GM23338 (cell line): ENCODE data around the gene EMD. TPM values are rescaled to one million over a fixed set of nuclear protein-coding genes. Genes with fewer than 3 reads are reported as not detected.
A peak's percentile ranks its signal among the peaks of the same experiment; 100 is the strongest.

ENCODE experiments used
- ATAC-seq: fragments of 200-7000 bp; cut with Tn5 transposase; 3 replicates; pipeline ENCODE4 v1.9.1; 2020
- DNase-seq: peaks from one replicate; pipeline ENCODE4 v3.0.0-alpha.2; 2015; ENCODE audit warnings: low spot score
- H2AFZ ChIP-seq: fragments of 200-600 bp; sonication (generic); 2 replicates; pipeline ENCODE4 v1.8.0; 2016; ENCODE audit warnings: antibody characterized with exemption, mild to moderate bottlenecking, moderate library complexity
- H3F3A ChIP-seq: fragments of 200-600 bp; sonication (generic); replicated peaks from 2 replicates; pipeline ENCODE4 v1.8.0; 2017; ENCODE audit warnings: antibody characterized with exemption, mixed run types, low read depth
- H3K27ac ChIP-seq: fragments of 200-600 bp; sonication (generic); 2 replicates; pipeline ENCODE4 v1.6.1; 2016; ENCODE audit warnings: low read depth
- H3K27me3 ChIP-seq: fragments of 200-600 bp; sonication (generic); 2 replicates; pipeline ENCODE4 v1.8.0; 2016; ENCODE audit warnings: mild to moderate bottlenecking, mixed run types, moderate library complexity; ENCODE audit not compliant: insufficient read depth
- H3K36me3 ChIP-seq: fragments of 200-600 bp; sonication (generic); 2 replicates; pipeline ENCODE4 v1.8.0; 2016; ENCODE audit warnings: mild to moderate bottlenecking; ENCODE audit not compliant: insufficient read depth
- H3K4me1 ChIP-seq: fragments of 200-600 bp; sonication (generic); 2 replicates; pipeline ENCODE4 v1.8.0; 2016; ENCODE audit warnings: mild to moderate bottlenecking, moderate library complexity; ENCODE audit not compliant: insufficient read depth
- H3K4me2 ChIP-seq: fragments of 200-600 bp; sonication (generic); 2 replicates; pipeline ENCODE4 v1.7.1; 2017; ENCODE audit warnings: mixed run types
- H3K4me3 ChIP-seq: fragments of 200-600 bp; sonication (generic); 2 replicates; pipeline ENCODE4 v1.6.1; 2016; ENCODE audit warnings: mixed run types
- H3K79me2 ChIP-seq: fragments of 200-600 bp; sonication (generic); replicated peaks from 2 replicates; pipeline ENCODE4 v1.8.0; 2017; ENCODE audit warnings: mild to moderate bottlenecking; ENCODE audit not compliant: insufficient read depth
- H3K9me2 ChIP-seq: fragments of 200-600 bp; sonication (generic); 2 replicates; pipeline ENCODE4 v1.8.0; 2017; ENCODE audit not compliant: insufficient read depth
- H4K20me1 ChIP-seq: fragments of 200-600 bp; sonication (generic); replicated peaks from 2 replicates; pipeline ENCODE4 v1.8.0; 2017; ENCODE audit warnings: mild to moderate bottlenecking; ENCODE audit not compliant: insufficient read depth
- H3K27ac Mint-ChIP-seq: 2 replicates; pipeline ENCODE4 v1.8.0; 2020; ENCODE audit warnings: inconsistent platforms, mild to moderate bottlenecking, moderate library complexity, mixed read lengths
- H3K27me3 Mint-ChIP-seq: 3 replicates; pipeline ENCODE4 v1.8.0; 2022; ENCODE audit warnings: low read depth, mild to moderate bottlenecking, moderate library complexity, mixed read lengths, inconsistent platforms; ENCODE audit not compliant: insufficient read depth, poor library complexity
- H3K36me3 Mint-ChIP-seq: 3 replicates; pipeline ENCODE4 v1.8.0; 2021; ENCODE audit warnings: low read depth, mild to moderate bottlenecking, inconsistent platforms, moderate library complexity, mixed read lengths
- H3K4me1 Mint-ChIP-seq: 3 replicates; pipeline ENCODE4 v1.8.0; 2020; ENCODE audit warnings: mild to moderate bottlenecking, inconsistent platforms, mixed read lengths
- H3K4me3 Mint-ChIP-seq: 3 replicates; pipeline ENCODE4 v1.8.0; 2021; ENCODE audit warnings: moderate library complexity, mild to moderate bottlenecking, inconsistent platforms, mixed read lengths
- H3K9me3 Mint-ChIP-seq: 3 replicates; pipeline ENCODE4 v1.8.0; 2020; ENCODE audit warnings: moderate library complexity, mild to moderate bottlenecking, inconsistent platforms, mixed read lengths
- CREB1 ChIP-seq: fragments of 250-450 bp; sonication (Bioruptor Pico); IDR thresholded peaks from 2 replicates; pipeline ENCODE4 v1.5.0; 2020; ENCODE audit warnings: low read depth, mild to moderate bottlenecking, moderate library complexity
- CTCF ChIP-seq, 2 experiments: fragments of 200-600 bp in 1 of 2; sonication (generic) in 1 of 2; conservative IDR thresholded peaks; 2 replicates each; pipeline versions ENCODE4 v1.5.1 to v1.6.1; 2016 to 2017; ENCODE audit warnings: antibody characterized with exemption in 2 of 2, low read depth in 2 of 2, mild to moderate bottlenecking in 2 of 2, moderate library complexity in 1 of 2
- EZH2 ChIP-seq: fragments of 200-600 bp; sonication (generic); IDR thresholded peaks from one replicate; pipeline ENCODE4 v1.8.0; 2017; ENCODE audit warnings: antibody characterized with exemption, mild to moderate bottlenecking, low read depth; ENCODE audit not compliant: unreplicated experiment
- EZH2phosphoT487 ChIP-seq: fragments of 200-600 bp; sonication (generic); IDR thresholded peaks from one replicate; pipeline ENCODE4 v1.8.1; 2018; ENCODE audit warnings: antibody characterized with exemption; ENCODE audit not compliant: unreplicated experiment
- JUNB ChIP-seq: IDR thresholded peaks from one replicate; pipeline ENCODE4 v1.6.1; 2016; ENCODE audit warnings: antibody characterized with exemption; ENCODE audit not compliant: unreplicated experiment
- NANOG ChIP-seq: IDR thresholded peaks from 2 replicates; pipeline ENCODE4 v1.6.1; 2016; ENCODE audit warnings: antibody characterized with exemption, borderline replicate concordance
- POLR2AphosphoS5 ChIP-seq: IDR thresholded peaks from 2 replicates; pipeline ENCODE4 v1.6.1; 2016; ENCODE audit warnings: antibody characterized with exemption, low read depth
- STAT1 ChIP-seq: IDR thresholded peaks from one replicate; pipeline ENCODE4 v1.6.1; 2016; ENCODE audit warnings: antibody characterized with exemption; ENCODE audit not compliant: unreplicated experiment
- ZNF114 ChIP-seq: fragments of 250-450 bp; sonication (Bioruptor Pico); IDR thresholded peaks from 2 replicates; pipeline ENCODE4 v1.5.0; 2020; ENCODE audit warnings: mild to moderate bottlenecking, moderate library complexity
- ZNF331 ChIP-seq: fragments of 250-450 bp; sonication (Bioruptor Pico); IDR thresholded peaks from 2 replicates; pipeline ENCODE4 v1.5.0; 2020; ENCODE audit warnings: low read depth, mild to moderate bottlenecking, moderate library complexity
- polyA plus RNA-seq: library from polyadenylated mRNA; unstranded; fragments of >200 nt; fragmentation: Nextera tagmentation; extraction: Ambion mirVana; gene quantifications from 2 replicates; pipeline ENCODE4 v1.2.1, GENCODE V29; 2016
- total RNA-seq: library from RNA; depleted of rRNA; stranded (reverse); fragments of >200 nt; shearing (Covaris generic); gene quantifications from 2 replicates; pipeline ENCODE4 v1.2.3, GENCODE V29; 2014
- TF ChIP-seq, protein P1 (sequence below): IDR thresholded peaks from one replicate; pipeline ENCODE4 v1.6.1; 2018; ENCODE audit warnings: antibody characterized with exemption; ENCODE audit not compliant: unreplicated experiment
- TF ChIP-seq, protein P2 (sequence below): IDR thresholded peaks from 2 replicates; pipeline ENCODE4 v1.6.1; 2016; ENCODE audit warnings: antibody characterized with exemption
- TF ChIP-seq, protein P3 (sequence below): fragments of 250-450 bp; sonication (Bioruptor Pico); IDR thresholded peaks from 2 replicates; pipeline ENCODE4 v1.5.0; 2020; ENCODE audit warnings: mild to moderate bottlenecking, moderate library complexity

Gene EMD
- total and polyA plus RNA-seq, 2 experiments from 2014 or later, result 74.2 to 78.6 TPM

DNA sequence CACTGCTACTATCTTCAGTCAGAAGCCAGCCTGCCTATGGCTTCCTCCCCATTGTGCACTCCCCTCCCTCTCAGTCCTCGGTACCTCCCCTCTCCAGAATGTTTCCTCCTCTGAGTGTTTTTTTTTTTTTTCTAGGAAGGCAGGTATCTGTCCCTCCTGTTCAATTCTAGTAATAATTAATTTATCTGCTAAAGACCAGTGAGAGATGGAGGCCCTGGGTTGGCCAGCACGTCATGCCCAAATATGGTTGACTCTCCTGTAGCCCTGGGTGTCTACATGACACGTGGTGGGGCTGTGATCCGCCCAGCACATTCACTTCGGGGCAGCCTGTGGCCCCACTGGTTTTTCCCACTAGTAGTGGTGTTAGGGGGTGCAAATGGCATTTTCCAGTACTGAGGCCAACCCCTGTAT is 6.5 kb upstream of the EMD start:
- peaks cover 31% of the 10 kb centered on the region for H3K79me2 ChIP-seq
- no peaks in the 10 kb centered on the region for H3K36me3 ChIP-seq
- peaks cover 13% of the 10 kb centered on the region for H3K27me3 Mint-ChIP-seq
- H3K27me3 ChIP-seq, result no peaks in the 10 kb centered on the region
- H3F3A ChIP-seq, result 0 out of 2 replicates have a peak, but pooled peaks cover 3% of the 10 kb centered on the region
- no peak overlapping the region for H3K27ac Mint-ChIP-seq
- H3K4me2 ChIP-seq, result peak overlapping the region; percentile 75; the same call in 1 of the 2 replicates
- H3K4me1 Mint-ChIP-seq, result peaks cover 6% of the 10 kb centered on the region; the same call in 1 of the 3 replicates
- peaks cover 4% of the 10 kb centered on the region; the same call in 1 of the 2 replicates for H3K4me1 ChIP-seq
- no peak overlapping the region; the same call in 1 of the 2 replicates for H3K4me3 ChIP-seq
- TF ChIP-seq, protein P1, sequence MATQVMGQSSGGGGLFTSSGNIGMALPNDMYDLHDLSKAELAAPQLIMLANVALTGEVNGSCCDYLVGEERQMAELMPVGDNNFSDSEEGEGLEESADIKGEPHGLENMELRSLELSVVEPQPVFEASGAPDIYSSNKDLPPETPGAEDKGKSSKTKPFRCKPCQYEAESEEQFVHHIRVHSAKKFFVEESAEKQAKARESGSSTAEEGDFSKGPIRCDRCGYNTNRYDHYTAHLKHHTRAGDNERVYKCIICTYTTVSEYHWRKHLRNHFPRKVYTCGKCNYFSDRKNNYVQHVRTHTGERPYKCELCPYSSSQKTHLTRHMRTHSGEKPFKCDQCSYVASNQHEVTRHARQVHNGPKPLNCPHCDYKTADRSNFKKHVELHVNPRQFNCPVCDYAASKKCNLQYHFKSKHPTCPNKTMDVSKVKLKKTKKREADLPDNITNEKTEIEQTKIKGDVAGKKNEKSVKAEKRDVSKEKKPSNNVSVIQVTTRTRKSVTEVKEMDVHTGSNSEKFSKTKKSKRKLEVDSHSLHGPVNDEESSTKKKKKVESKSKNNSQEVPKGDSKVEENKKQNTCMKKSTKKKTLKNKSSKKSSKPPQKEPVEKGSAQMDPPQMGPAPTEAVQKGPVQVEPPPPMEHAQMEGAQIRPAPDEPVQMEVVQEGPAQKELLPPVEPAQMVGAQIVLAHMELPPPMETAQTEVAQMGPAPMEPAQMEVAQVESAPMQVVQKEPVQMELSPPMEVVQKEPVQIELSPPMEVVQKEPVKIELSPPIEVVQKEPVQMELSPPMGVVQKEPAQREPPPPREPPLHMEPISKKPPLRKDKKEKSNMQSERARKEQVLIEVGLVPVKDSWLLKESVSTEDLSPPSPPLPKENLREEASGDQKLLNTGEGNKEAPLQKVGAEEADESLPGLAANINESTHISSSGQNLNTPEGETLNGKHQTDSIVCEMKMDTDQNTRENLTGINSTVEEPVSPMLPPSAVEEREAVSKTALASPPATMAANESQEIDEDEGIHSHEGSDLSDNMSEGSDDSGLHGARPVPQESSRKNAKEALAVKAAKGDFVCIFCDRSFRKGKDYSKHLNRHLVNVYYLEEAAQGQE, result no peak
- TF ChIP-seq CREB1 (CRISPR knock-in tag) (no peak), JUNB (no peak), ZNF114 (CRISPR knock-in tag) (no peak), EZH2phosphoT487 (no peak), STAT1 (no peak), POLR2AphosphoS5 (no peak), EZH2 (no peak), CTCF (conservative IDR thresholded peaks at IDR 0.05; ENCODE audit: low read depth in 2 of 2) (no peak), NANOG (no peak), ZNF331 (CRISPR knock-in tag) (no peak)
- TF ChIP-seq, protein P2, sequence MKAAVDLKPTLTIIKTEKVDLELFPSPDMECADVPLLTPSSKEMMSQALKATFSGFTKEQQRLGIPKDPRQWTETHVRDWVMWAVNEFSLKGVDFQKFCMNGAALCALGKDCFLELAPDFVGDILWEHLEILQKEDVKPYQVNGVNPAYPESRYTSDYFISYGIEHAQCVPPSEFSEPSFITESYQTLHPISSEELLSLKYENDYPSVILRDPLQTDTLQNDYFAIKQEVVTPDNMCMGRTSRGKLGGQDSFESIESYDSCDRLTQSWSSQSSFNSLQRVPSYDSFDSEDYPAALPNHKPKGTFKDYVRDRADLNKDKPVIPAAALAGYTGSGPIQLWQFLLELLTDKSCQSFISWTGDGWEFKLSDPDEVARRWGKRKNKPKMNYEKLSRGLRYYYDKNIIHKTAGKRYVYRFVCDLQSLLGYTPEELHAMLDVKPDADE, result no peak
- TF ChIP-seq, protein P3, sequence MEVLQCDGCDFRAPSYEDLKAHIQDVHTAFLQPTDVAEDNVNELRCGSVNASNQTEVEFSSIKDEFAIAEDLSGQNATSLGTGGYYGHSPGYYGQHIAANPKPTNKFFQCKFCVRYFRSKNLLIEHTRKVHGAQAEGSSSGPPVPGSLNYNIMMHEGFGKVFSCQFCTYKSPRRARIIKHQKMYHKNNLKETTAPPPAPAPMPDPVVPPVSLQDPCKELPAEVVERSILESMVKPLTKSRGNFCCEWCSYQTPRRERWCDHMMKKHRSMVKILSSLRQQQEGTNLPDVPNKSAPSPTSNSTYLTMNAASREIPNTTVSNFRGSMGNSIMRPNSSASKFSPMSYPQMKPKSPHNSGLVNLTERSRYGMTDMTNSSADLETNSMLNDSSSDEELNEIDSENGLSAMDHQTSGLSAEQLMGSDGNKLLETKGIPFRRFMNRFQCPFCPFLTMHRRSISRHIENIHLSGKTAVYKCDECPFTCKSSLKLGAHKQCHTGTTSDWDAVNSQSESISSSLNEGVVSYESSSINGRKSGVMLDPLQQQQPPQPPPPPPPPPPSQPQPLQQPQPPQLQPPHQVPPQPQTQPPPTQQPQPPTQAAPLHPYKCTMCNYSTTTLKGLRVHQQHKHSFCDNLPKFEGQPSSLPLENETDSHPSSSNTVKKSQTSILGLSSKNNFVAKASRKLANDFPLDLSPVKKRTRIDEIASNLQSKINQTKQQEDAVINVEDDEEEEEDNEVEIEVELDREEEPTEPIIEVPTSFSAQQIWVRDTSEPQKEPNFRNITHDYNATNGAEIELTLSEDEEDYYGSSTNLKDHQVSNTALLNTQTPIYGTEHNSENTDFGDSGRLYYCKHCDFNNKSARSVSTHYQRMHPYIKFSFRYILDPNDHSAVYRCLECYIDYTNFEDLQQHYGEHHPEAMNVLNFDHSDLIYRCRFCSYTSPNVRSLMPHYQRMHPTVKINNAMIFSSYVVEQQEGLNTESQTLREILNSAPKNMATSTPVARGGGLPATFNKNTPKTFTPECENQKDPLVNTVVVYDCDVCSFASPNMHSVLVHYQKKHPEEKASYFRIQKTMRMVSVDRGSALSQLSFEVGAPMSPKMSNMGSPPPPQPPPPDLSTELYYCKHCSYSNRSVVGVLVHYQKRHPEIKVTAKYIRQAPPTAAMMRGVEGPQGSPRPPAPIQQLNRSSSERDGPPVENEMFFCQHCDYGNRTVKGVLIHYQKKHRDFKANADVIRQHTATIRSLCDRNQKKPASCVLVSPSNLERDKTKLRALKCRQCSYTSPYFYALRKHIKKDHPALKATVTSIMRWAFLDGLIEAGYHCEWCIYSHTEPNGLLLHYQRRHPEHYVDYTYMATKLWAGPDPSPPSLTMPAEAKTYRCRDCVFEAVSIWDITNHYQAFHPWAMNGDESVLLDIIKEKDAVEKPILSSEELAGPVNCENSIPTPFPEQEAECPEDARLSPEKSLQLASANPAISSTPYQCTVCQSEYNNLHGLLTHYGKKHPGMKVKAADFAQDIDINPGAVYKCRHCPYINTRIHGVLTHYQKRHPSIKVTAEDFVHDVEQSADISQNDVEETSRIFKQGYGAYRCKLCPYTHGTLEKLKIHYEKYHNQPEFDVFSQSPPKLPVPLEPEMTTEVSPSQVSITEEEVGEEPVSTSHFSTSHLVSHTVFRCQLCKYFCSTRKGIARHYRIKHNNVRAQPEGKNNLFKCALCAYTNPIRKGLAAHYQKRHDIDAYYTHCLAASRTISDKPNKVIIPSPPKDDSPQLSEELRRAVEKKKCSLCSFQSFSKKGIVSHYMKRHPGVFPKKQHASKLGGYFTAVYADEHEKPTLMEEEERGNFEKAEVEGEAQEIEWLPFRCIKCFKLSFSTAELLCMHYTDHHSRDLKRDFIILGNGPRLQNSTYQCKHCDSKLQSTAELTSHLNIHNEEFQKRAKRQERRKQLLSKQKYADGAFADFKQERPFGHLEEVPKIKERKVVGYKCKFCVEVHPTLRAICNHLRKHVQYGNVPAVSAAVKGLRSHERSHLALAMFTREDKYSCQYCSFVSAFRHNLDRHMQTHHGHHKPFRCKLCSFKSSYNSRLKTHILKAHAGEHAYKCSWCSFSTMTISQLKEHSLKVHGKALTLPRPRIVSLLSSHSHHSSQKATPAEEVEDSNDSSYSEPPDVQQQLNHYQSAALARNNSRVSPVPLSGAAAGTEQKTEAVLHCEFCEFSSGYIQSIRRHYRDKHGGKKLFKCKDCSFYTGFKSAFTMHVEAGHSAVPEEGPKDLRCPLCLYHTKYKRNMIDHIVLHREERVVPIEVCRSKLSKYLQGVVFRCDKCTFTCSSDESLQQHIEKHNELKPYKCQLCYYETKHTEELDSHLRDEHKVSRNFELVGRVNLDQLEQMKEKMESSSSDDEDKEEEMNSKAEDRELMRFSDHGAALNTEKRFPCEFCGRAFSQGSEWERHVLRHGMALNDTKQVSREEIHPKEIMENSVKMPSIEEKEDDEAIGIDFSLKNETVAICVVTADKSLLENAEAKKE (CRISPR knock-in tag), result no peak
- ATAC-seq (no peak), DNase-seq (no peak)
- no peaks in the 10 kb centered on the region for H3K9me2 ChIP-seq
- H4K20me1 ChIP-seq, result no peaks in the 10 kb centered on the region; the same call in 1 of the 2 replicates
- peaks cover 22% of the 10 kb centered on the region for H3K36me3 Mint-ChIP-seq
- H2AFZ ChIP-seq, result no peak overlapping the region
- peaks cover 5% of the 10 kb centered on the region; the same call in 2 of the 3 replicates for H3K9me3 Mint-ChIP-seq
- no peak overlapping the region for H3K27ac ChIP-seq
- H3K4me3 Mint-ChIP-seq, result peak overlapping the region; percentile 60; the same call in 2 of the 3 replicates
